Retinal pigment epithelial cell (primary cell): ENCODE data around the gene PRKCI.
"Not testable (repeated sequence)": the region's sequence is repeated elsewhere in the genome, so short reads cannot be mapped to it uniquely, and the experiment has no call there.

Experiments
- DNase-seq: peaks from one replicate; pipeline ENCODE4 v3.0.0-alpha.2; 2010; ENCODE audit warnings: low read depth
- H3K4me3 ChIP-seq: 2 replicates; pipeline ENCODE4 v1.5.1; 2011; ENCODE audit warnings: mild to moderate bottlenecking, low read length, control low read depth, moderate library complexity
- TF ChIP-seq, protein P1 (sequence below): conservative IDR thresholded peaks from 2 replicates; pipeline ENCODE4 v1.5.1; 2011; ENCODE audit warnings: low read depth, low read length, control low read depth, inconsistent platforms

Gene PRKCI

DNA sequence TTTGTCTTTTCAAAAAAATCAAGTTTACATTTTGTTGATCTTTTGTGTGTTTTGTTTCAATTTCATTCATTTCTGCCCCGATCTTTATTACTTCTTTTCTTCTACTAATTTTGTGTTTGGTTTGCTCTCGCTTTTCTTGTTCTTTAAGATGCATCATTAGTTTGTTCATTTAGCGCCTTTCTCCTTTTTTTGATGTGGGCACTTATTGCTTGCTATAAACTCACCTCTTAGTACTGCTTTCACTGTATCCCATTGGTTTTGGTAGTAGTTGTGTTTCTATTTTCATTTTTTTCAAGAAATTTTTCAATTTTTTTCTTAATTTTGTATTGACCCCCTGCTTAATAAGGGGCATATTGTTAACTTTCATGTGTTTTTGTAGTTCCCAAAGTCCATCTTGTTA is 34.4 kb downstream of the PRKCI start:
- TF ChIP-seq, protein P1, sequence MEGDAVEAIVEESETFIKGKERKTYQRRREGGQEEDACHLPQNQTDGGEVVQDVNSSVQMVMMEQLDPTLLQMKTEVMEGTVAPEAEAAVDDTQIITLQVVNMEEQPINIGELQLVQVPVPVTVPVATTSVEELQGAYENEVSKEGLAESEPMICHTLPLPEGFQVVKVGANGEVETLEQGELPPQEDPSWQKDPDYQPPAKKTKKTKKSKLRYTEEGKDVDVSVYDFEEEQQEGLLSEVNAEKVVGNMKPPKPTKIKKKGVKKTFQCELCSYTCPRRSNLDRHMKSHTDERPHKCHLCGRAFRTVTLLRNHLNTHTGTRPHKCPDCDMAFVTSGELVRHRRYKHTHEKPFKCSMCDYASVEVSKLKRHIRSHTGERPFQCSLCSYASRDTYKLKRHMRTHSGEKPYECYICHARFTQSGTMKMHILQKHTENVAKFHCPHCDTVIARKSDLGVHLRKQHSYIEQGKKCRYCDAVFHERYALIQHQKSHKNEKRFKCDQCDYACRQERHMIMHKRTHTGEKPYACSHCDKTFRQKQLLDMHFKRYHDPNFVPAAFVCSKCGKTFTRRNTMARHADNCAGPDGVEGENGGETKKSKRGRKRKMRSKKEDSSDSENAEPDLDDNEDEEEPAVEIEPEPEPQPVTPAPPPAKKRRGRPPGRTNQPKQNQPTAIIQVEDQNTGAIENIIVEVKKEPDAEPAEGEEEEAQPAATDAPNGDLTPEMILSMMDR: no peak
- H3K4me3 ChIP-seq: no peak overlapping the region
- DNase-seq: no peak

DNA sequence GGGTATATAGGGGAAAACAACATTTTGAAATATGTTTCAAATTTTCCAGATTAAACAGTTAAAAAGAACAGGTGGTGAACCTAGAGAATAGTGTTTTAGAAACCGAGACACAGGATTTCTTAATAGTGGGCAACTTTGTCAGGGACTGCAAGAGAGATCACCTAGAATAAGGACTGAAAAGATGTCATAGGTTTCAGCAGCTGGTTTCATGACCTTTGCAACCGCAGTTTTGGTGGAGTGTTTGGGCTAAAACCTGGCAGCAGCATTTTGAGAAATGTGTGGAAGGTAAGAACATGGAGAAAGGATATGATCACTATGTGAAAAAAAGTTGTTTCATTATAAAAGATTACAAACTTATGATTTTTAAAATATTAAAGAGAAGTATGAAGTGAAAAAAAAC is 34.9 kb downstream of the PRKCI start:
- TF ChIP-seq, protein P1: no peak
- no peak for DNase-seq
- no peak overlapping the region for H3K4me3 ChIP-seq

DNA sequence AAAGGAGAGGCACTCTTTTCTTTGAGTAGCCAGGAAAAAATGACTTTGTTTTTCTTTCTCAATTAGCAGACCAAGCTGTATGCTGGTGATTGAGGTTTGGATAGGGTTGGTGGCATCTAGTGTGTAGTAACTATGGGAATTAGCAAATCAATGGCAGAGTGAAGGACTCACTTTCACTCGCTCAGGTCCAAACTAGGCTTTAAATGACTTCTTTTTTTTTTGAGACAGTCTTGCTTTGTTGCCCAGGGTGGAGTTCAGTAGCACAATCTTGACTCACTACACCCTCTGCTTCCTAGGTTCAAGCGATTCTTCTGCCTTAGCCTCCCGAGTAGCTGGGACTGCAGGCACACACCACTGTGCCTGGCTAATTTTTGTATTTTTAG is 35.9 kb downstream of the PRKCI start:
- no peak for DNase-seq
- TF ChIP-seq, protein P1: no peak
- H3K4me3 ChIP-seq: no peak overlapping the region

GRCh38 chr3:170259907-170260306 is 37.7 kb downstream of the PRKCI start:
- DNase-seq: peak; percentile 7
- H3K4me3 ChIP-seq: no peak overlapping the region
- TF ChIP-seq, protein P1: no peak

GRCh38 chr3:170267793-170268192 is 45.6 kb downstream of the PRKCI start:
- no peak overlapping the region for H3K4me3 ChIP-seq
- DNase-seq: no peak
- TF ChIP-seq, protein P1: no peak

DNA sequence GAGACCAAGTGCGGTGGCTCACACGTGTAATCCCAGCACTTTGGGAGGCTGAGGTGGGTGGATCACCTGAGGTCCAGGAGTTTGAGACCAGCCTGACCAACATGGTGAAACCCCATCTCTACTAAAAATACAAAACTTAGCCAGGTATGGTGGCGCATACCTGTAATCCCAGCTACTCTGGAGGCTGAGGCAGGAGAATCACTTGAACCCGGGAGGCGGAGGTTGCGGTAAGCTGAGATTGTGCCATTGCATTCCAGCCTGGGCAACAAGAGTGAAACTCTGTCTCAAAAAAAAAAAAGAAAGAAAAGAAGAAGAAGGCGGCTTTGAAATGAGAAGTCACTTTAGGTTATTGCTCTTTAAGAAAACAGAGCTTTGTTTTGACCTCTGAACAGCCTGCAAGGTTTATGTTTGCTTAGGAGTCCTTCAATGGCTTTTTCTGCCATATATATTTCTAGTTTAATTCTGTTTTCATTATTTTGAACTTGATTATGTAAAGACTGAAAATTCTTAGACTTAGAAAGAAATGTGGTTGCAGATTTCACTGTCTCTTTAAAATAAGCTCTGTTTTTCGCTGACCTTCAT is 47.5 kb downstream of the PRKCI start:
- not testable (repeated sequence) for H3K4me3 ChIP-seq, DNase-seq

DNA sequence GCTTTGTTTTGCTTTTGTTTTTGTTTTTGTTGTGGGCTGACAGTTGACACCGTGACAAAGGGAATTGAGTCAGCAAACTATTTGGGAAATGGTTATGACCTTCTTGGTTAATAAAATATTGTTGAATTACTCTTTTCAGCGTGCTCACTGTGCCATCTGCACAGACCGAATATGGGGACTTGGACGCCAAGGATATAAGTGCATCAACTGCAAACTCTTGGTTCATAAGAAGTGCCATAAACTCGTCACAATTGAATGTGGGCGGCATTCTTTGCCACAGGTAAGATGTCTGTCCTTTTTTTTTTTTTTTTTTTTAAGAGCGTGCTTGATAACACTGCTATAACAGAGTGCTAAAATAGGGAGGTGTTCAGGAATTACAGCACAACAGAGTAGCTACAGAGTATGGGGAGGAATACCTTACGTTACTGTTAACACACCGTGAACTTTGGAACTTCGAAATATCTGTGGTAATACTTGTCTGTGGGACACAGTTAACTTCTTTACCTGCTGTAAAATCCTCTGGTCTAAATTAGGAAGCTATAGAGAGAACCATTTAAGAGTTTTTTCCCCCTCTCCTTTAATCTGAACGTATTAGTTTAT is 48.2 kb downstream of the PRKCI start:
- DNase-seq: no peak
- H3K4me3 ChIP-seq: no peak overlapping the region
- TF ChIP-seq, protein P1: no peak
